H1 (cell line): ENCODE data around the gene LIPF. TPM values are rescaled to one million over a fixed set of nuclear protein-coding genes. Genes with fewer than 3 reads are reported as not detected.

Experiments
- CTCF ChIA-PET: fragments of 300-600 bp; sonication (Branson Sonifier 250); formaldehyde crosslinking; loops from one replicate; lab custom pipeline; 2021; ENCODE audit not compliant: partially characterized antibody; lab: Charles Lee
- POLR2A ChIA-PET: fragments of 300-600 bp; sonication (Branson Sonifier 250); formaldehyde crosslinking; loops from one replicate; lab custom pipeline; 2021; ENCODE audit warnings: inconsistent platforms; ENCODE audit not compliant: partially characterized antibody; lab: Charles Lee
- DNase-seq, 2 experiments: peaks; one replicate each; pipeline versions ENCODE4 v3.0.0 to v3.0.0-alpha.2; 2010 to 2022; ENCODE audit warnings: low spot score in 2 of 2, low read depth in 1 of 2, mixed read lengths in 1 of 2
- FAIRE-seq: peaks from 2 replicates; lab custom pipeline; 2011; peaks lifted over from hg19 to GRCh38; lab: Jason Lieb, UNC
- H2AFZ ChIP-seq: 2 replicates; pipeline ENCODE4 v1.8.1; 2012; ENCODE audit warnings: low read length, inconsistent platforms
- H2AK5ac ChIP-seq: 2 replicates; pipeline ENCODE4 v1.6.1; 2013; ENCODE audit warnings: low read depth, low read length
- H2BK120ac ChIP-seq: replicated peaks from 2 replicates; pipeline ENCODE3; 2013; ENCODE audit warnings: low read depth, low read length, inconsistent platforms
- H2BK12ac ChIP-seq: 2 replicates; pipeline ENCODE4 v1.6.1; 2013; ENCODE audit warnings: low read depth, low read length
- H2BK15ac ChIP-seq: 2 replicates; pipeline ENCODE4 v1.6.1; 2013; ENCODE audit warnings: low read length
- H2BK20ac ChIP-seq: 2 replicates; pipeline ENCODE4 v1.6.1; 2013; ENCODE audit warnings: low read length
- H2BK5ac ChIP-seq: 2 replicates; pipeline ENCODE4 v1.6.1; 2013; ENCODE audit warnings: low read depth, low read length
- H3K14ac ChIP-seq: 2 replicates; pipeline ENCODE4 v1.6.1; 2013; ENCODE audit warnings: inconsistent platforms; ENCODE audit not compliant: insufficient read length
- H3K18ac ChIP-seq: 2 replicates; pipeline ENCODE4 v1.6.1; 2013; ENCODE audit warnings: low read length; ENCODE audit errors: extremely low read depth
- H3K23ac ChIP-seq: 2 replicates; pipeline ENCODE4 v1.6.1; 2013; ENCODE audit warnings: inconsistent platforms; ENCODE audit not compliant: insufficient read length
- H3K23me2 ChIP-seq: 2 replicates; pipeline ENCODE4 v1.6.1; 2013; ENCODE audit warnings: low read depth, low read length
- H3K27ac ChIP-seq: 2 replicates; pipeline ENCODE4 v1.6.1; 2011; ENCODE audit warnings: low read depth, low read length, inconsistent platforms
- H3K27me3 ChIP-seq, 4 experiments: replicated peaks in 1 of 4; 1 replicate in 1 of 4; 2 replicates in 3 of 4; pipeline versions ENCODE4 v1.6.1 to v1.8.1; 2011 to 2013; ENCODE audit warnings: low read length in 3 of 4, mild to moderate bottlenecking in 3 of 4, inconsistent platforms in 2 of 4, mixed read lengths in 2 of 4, moderate library complexity in 1 of 4; ENCODE audit not compliant: control insufficient read depth in 3 of 4, insufficient read depth in 3 of 4; ENCODE audit errors: extremely low read depth in 1 of 4
- H3K36me3 ChIP-seq, 4 experiments: 2 replicates each; pipeline versions ENCODE4 v1.6.1 to v1.8.1; 2011 to 2013; ENCODE audit warnings: mild to moderate bottlenecking in 4 of 4, low read length in 3 of 4, moderate library complexity in 2 of 4, control low read depth in 1 of 4, inconsistent platforms in 1 of 4; ENCODE audit not compliant: insufficient read depth in 4 of 4, control insufficient read depth in 2 of 4
- H3K4ac ChIP-seq: replicated peaks from 2 replicates; pipeline ENCODE3; 2013; ENCODE audit warnings: low read length, low read depth, mixed read lengths, inconsistent platforms; ENCODE audit not compliant: insufficient read length
- H3K4me1 ChIP-seq, 4 experiments: replicated peaks in 1 of 4; 1 replicate in 1 of 4; 2 replicates in 3 of 4; pipeline versions ENCODE4 v1.6.1 to v1.8.1; 2011 to 2013; ENCODE audit warnings: low read length in 3 of 4, inconsistent platforms in 2 of 4, mixed read lengths in 1 of 4; ENCODE audit not compliant: insufficient read depth in 4 of 4, control insufficient read depth in 3 of 4
- H3K4me2 ChIP-seq, 2 experiments: 2 replicates each; pipeline versions ENCODE4 v1.6.1 to v1.8.1; 2011 to 2013; ENCODE audit warnings: low read depth in 2 of 2, low read length in 2 of 2, control low read depth in 1 of 2, inconsistent platforms in 1 of 2, mild to moderate bottlenecking in 1 of 2; ENCODE audit not compliant: insufficient read depth in 1 of 2
- H3K4me3 ChIP-seq, 4 experiments: fragments of 200-600, 300-600 bp in 1 of 4; sonication (generic), shearing (Covaris generic), sonication (Bioruptor Twin) in 1 of 4; 2 replicates each; pipeline versions ENCODE4 v1.5.1 to v1.8.1; 2011 to 2016; ENCODE audit warnings: low read length in 4 of 4, low read depth in 3 of 4, control low read depth in 2 of 4, inconsistent platforms in 2 of 4, mild to moderate bottlenecking in 2 of 4, mixed read lengths in 1 of 4, moderate library complexity in 1 of 4; ENCODE audit not compliant: insufficient read depth in 2 of 4; ENCODE audit errors: extremely low read depth in 1 of 4
- H3K56ac ChIP-seq: replicated peaks from 2 replicates; pipeline ENCODE3; 2013; ENCODE audit warnings: low read depth, mild to moderate bottlenecking, mixed read lengths, low read length, inconsistent platforms; ENCODE audit not compliant: insufficient read length
- H3K79me1 ChIP-seq: 2 replicates; pipeline ENCODE4 v1.6.1; 2013; ENCODE audit warnings: low read depth, low read length, control low read depth
- H3K79me2 ChIP-seq, 2 experiments: 2 replicates each; pipeline versions ENCODE4 v1.6.1 to v1.8.1; 2012 to 2013; ENCODE audit warnings: low read length in 2 of 2, mild to moderate bottlenecking in 2 of 2, inconsistent platforms in 1 of 2; ENCODE audit not compliant: insufficient read depth in 2 of 2, control insufficient read depth in 1 of 2
- H3K9ac ChIP-seq, 4 experiments: replicated peaks in 1 of 4; 1 replicate in 1 of 4; 2 replicates in 3 of 4; pipeline versions ENCODE4 v1.6.1 to v1.8.1; 2011 to 2013; ENCODE audit warnings: low read depth in 3 of 4, low read length in 3 of 4, control low read depth in 2 of 4, mild to moderate bottlenecking in 2 of 4, moderate library complexity in 2 of 4, inconsistent platforms in 1 of 4; ENCODE audit errors: extremely low read depth in 1 of 4
- H3K9me3 ChIP-seq, 2 experiments: 2 replicates each; pipeline versions ENCODE4 v1.6.1 to v1.8.1; 2012 to 2013; ENCODE audit warnings: mild to moderate bottlenecking in 2 of 2, moderate library complexity in 2 of 2, control low read depth in 1 of 2, inconsistent platforms in 1 of 2, low read depth in 1 of 2, low read length in 1 of 2, mixed read lengths in 1 of 2; ENCODE audit not compliant: insufficient read depth in 2 of 2
- H4K20me1 ChIP-seq, 2 experiments: replicated peaks in 1 of 2; 2 replicates each; pipeline versions ENCODE3 to v1.8.1; 2011 to 2013; ENCODE audit warnings: inconsistent platforms in 2 of 2, low read length in 2 of 2, mild to moderate bottlenecking in 1 of 2; ENCODE audit not compliant: insufficient read depth in 2 of 2, control insufficient read depth in 1 of 2
- H4K5ac ChIP-seq: 2 replicates; pipeline ENCODE4 v1.6.1; 2013; ENCODE audit warnings: low read length, low read depth, mixed read lengths, inconsistent platforms; ENCODE audit not compliant: insufficient read length
- H4K8ac ChIP-seq: 2 replicates; pipeline ENCODE4 v1.8.0; 2013; ENCODE audit warnings: mild to moderate bottlenecking, moderate library complexity, low read length, inconsistent platforms; ENCODE audit not compliant: insufficient read depth; ENCODE audit errors: extremely low read depth
- H4K91ac ChIP-seq: replicated peaks from 2 replicates; pipeline ENCODE3; 2013; ENCODE audit warnings: low read length, mixed read lengths, inconsistent platforms; ENCODE audit not compliant: insufficient read length
- BCL11A ChIP-seq, 2 experiments: IDR thresholded peaks; one replicate each; pipeline ENCODE4 v1.6.1; 2011; ENCODE audit warnings: low read depth in 2 of 2, low read length in 2 of 2, mild to moderate bottlenecking in 2 of 2
- KDM1A ChIP-seq: fragments of 200-600, 300-600 bp; sonication (generic); IDR thresholded peaks from 2 replicates; pipeline ENCODE4 v1.7.1; 2016; ENCODE audit warnings: mild to moderate bottlenecking, low read length, borderline replicate concordance
- MAFK ChIP-seq: IDR thresholded peaks from 2 replicates; pipeline ENCODE4 v1.6.1; 2012; ENCODE audit warnings: low read depth, mild to moderate bottlenecking, improper control_type of control experiment, low read length
- POLR2AphosphoS5 ChIP-seq: IDR thresholded peaks from 2 replicates; pipeline ENCODE4 v1.6.1; 2011; ENCODE audit warnings: low read depth, low read length
- SP2 ChIP-seq: IDR thresholded peaks from 2 replicates; pipeline ENCODE4 v1.6.1; 2012; ENCODE audit warnings: mild to moderate bottlenecking, low read length, inconsistent platforms
- WGBS, 2 experiments: shearing (Covaris generic) in 1 of 2; methylation state at CpG; one replicate each; pipeline versions ENCODE4 v1.1.6 to v1.1.7; 2013 to 2015; ENCODE audit warnings: low lambda C conversion rate in 2 of 2, mixed read lengths in 2 of 2, inconsistent platforms in 1 of 2, low coverage in 1 of 2, missing lambda C conversion rate in 1 of 2; ENCODE audit not compliant: insufficient replicate concordance in 2 of 2, insufficient coverage in 1 of 2, insufficient read length in 1 of 2; ENCODE audit errors: extremely low coverage in 1 of 2, missing lambda C conversion rate in 1 of 2; 5-methylcytosine and 5-hydroxymethylcytosine counted together
- polyA plus RNA-seq, 7 experiments: library from polyadenylated mRNA; depleted of rRNA in 3 of 7; stranded (reverse) in 5 of 7; unstranded in 2 of 7; fragments of >200 nt in 5 of 7; fragments of 200-250 nt in 2 of 7; gene quantifications; 1 replicate in 5 of 7; 2 replicates in 1 of 7; 4 replicates in 1 of 7; pipeline versions ENCODE4 v1.2.1 to v1.2.3, GENCODE V29; 2011 to 2013; ENCODE audit warnings: missing spikeins in 2 of 7, mixed read lengths in 2 of 7
- total RNA-seq: library from RNA; stranded (reverse); fragmentation: NEBNext Ultra II Directional; extraction: Animal tissue kit (Norgen Biotek cat#: 25700); gene quantifications from 2 replicates; pipeline ENCODE4 v1.2.1, GENCODE V29; 2021

LIPF gene
- total and polyA plus RNA-seq, 2 of the 8 experiments (the other 6 are each of a cell fraction or from before 2014, with no cell fraction given), result not detected

DNA sequence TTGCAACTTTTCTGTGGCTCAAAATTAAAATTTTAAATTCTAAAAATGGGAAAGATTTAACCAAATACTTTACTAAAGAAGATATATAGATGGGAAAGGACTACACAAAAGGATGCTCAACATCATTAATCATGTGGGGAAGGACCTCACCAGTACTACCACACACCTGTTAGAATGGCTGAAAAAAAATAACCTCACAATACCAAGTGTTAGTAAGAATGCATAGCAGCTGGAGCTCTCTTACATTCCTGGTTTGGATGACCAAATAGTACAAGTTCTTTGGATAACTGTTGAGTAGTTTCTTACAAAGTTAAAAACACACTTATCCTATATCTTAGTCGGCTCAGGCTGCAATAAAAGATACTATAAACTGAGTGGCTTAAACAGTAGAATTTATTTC, 43.8 kb upstream of the LIPF start:
- Histone ChIP-seq H3K4ac (no peak overlapping the region), H3K4me1 (no peaks in the 10 kb centered on the region; a peak in 1 of 7 replicates), H3K14ac (no peak overlapping the region), H3K23ac (no peak overlapping the region), H3K9ac (no peak overlapping the region), H3K56ac (no peak overlapping the region), H4K20me1 (no peaks in the 10 kb centered on the region), H3K18ac (no peak overlapping the region), H2BK12ac (no peak overlapping the region), H3K4me2 (no peak overlapping the region), H3K79me2 (no peaks in the 10 kb centered on the region), H2AK5ac (no peak overlapping the region), H2BK20ac (no peak overlapping the region), H4K5ac (no peak overlapping the region), H2AFZ (no peak overlapping the region), H3K36me3 (no peaks in the 10 kb centered on the region), H2BK120ac (no peak overlapping the region), H3K79me1 (no peaks in the 10 kb centered on the region), H3K9me3 (no peaks in the 10 kb centered on the region), H3K27ac (no peak overlapping the region), H4K8ac (no peak overlapping the region), H3K23me2 (no peaks in the 10 kb centered on the region), H2BK15ac (no peak overlapping the region), H3K27me3 (no peaks in the 10 kb centered on the region), H4K91ac (no peak overlapping the region), H3K4me3 (no peak overlapping the region), H2BK5ac (no peak overlapping the region)
- WGBS, 2 experiments, result 86% methylated on average over 1 of the region's 1 CpG; no CpG with 5 or more reads in 1 of the 2 experiments
- TF ChIP-seq MAFK (no peak), SP2 (no peak), BCL11A (IDR thresholded peaks at IDR 0.05; ENCODE audit: low read depth in 2 of 2, low read length in 2 of 2) (no peak), KDM1A (no peak), POLR2AphosphoS5 (no peak)
- ChIA-PET POLR2A (no interaction called here), CTCF (no interaction called here)
- DNase-seq (no peak), FAIRE-seq (no peak)
